Stimulated activated CD4-positive, alpha-beta T cell treated with anti-CD3 and anti-CD28 coated beads, TNF-alpha, amount 100 ng/mL, for 48 hours (primary cell): ENCODE results near the gene COG6.

Experiments
- DNase-seq, 3 donors: peaks; one replicate each; pipeline ENCODE4 v3.0.0-alpha.2; 2020; ENCODE audit warnings: low read depth in 3 of 3

The COG6 gene

GRCh38 chr13:39655569-39656324 lies at the start of gene COG6:
COG6 (plus strand) TSS chr13:39655662; CDS start chr13:39655727, 65 bp downstream.
- peak; percentile 85 to 91 (median 89) for DNase-seq

- no peak for DNase-seq
Observed at GRCh38 chr13:39605677-39606320, 49.7 kb upstream of the COG6 start.

- DNase-seq, result no peak
Observed at GRCh38 chr13:39607876-39608275, 47.6 kb upstream of the COG6 start.

GRCh38 chr13:39612023-39612637 lies 43.3 kb upstream of the COG6 start:
- peak in 2 of 3 donors; percentile 36 to 53 for DNase-seq

- peak in 1 of 3 donors; percentile 26 for DNase-seq
Observed at GRCh38 chr13:39616087-39616694, 39.3 kb upstream of the COG6 start.

GRCh38 chr13:39618561-39618960 lies 36.9 kb upstream of the COG6 start:
- DNase-seq, result no peak

GRCh38 chr13:39623466-39623865 lies 32.0 kb upstream of the COG6 start:
- DNase-seq, result no peak

GRCh38 chr13:39631307-39631706 lies 24.2 kb upstream of the COG6 start:
- DNase-seq, result no peak

- DNase-seq, result no peak
Observed at GRCh38 chr13:39632994-39633393, 22.5 kb upstream of the COG6 start.

GRCh38 chr13:39635564-39635963 lies 19.9 kb upstream of the COG6 start:
- no peak for DNase-seq

- no peak for DNase-seq
Observed at GRCh38 chr13:39637890-39638289, 17.6 kb upstream of the COG6 start.

GRCh38 chr13:39641645-39642044 lies 13.8 kb upstream of the COG6 start:
- DNase-seq, result no peak

GRCh38 chr13:39646122-39646521 lies 9.3 kb upstream of the COG6 start:
- DNase-seq, result no peak

- no peak for DNase-seq
Observed at GRCh38 chr13:39655041-39655568, 357 bp upstream of the COG6 start.

GRCh38 chr13:39656325-39656677 lies 839 bp downstream of the COG6 start:
- no peak for DNase-seq

- no peak for DNase-seq
Observed at GRCh38 chr13:39663508-39663907, 8.0 kb downstream of the COG6 start.

- no peak for DNase-seq
Observed at GRCh38 chr13:39663958-39664357, 8.5 kb downstream of the COG6 start.

GRCh38 chr13:39665763-39666162 lies 10.3 kb downstream of the COG6 start:
- DNase-seq, result no peak

GRCh38 chr13:39670445-39670844 lies 15.0 kb downstream of the COG6 start:
- DNase-seq, result no peak

- DNase-seq, result no peak
Observed at GRCh38 chr13:39672378-39673132, 17.1 kb downstream of the COG6 start.

- DNase-seq, result no peak
Observed at GRCh38 chr13:39675904-39676303, 20.4 kb downstream of the COG6 start.
